ENCODE data around the gene HNRNPF. TPM values are rescaled to one million over a fixed set of nuclear protein-coding genes. Genes with fewer than 3 reads are reported as not detected.

HNRNPF gene
- total and polyA plus RNA-seq, 4 donors = 64.5 to 150 (median 113) TPM

DNA sequence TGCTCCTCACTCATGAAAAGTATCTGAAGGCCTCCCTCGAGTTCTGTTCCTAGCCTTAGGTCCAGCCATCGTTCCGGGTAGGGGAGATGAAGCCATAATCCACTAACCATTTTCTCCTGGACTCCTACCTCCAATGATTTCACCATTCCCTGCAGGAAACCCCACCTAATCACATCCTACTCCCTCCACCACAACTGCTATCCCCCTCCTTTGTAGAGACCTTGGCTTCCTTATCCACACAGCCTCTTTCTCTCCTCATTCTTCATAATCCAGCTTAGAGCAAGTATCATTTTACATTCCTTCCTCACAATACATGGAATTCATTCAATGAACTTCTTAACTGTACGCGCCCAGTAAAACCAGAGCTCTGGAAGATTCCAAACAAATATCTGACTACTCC is 18.7 kb downstream of the HNRNPF start:
- WGBS = 86% methylated on average over 5 of the region's 5 CpGs
- H3K4me1 ChIP-seq (ENCODE audit: control insufficient read depth in 4 of 4, insufficient read depth in 4 of 4, low read length in 3 of 4) = peaks cover 0 to 34% (median 19%) of the 10 kb centered on the region in 4 donors

DNA sequence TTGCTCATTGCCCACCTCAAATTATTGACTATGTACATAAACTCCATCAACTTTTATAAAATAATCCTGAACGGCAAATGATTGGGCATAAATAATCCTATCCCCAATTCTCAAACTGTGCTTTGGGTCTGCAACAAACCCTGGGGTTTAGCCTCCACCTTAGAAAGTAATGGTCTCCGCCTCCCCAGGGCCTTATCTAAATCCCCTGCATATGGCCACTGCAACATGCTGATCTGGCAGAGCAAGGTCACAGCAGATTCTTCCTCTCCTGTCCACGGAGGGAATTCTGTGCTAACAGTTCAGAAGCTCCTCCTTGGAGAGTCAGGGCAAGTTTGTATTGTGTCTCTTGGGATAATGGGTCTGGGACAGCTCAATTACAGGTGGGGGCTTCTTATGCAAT is 19.1 kb downstream of the HNRNPF start:
- Histone ChIP-seq H3K9me3 (ENCODE audit: control insufficient read depth in 4 of 4, low read length in 3 of 4) (no peaks in the 10 kb centered on the region), H3K4me3 (ENCODE audit: low read depth in 1 of 3, low read length in 3 of 3) (no peak overlapping the region), H3K9ac (ENCODE audit: low read depth in 1 of 2, low read length in 2 of 2) (no peak overlapping the region), H3K27me3 (ENCODE audit: control insufficient read depth in 4 of 4, insufficient read depth in 4 of 4, low read length in 3 of 4) (no peaks in the 10 kb centered on the region), H3K36me3 (ENCODE audit: control insufficient read depth in 4 of 4, insufficient read depth in 3 of 4, low read depth in 1 of 4, low read length in 3 of 4) (peaks cover 23 to 79% (median 75%) of the 10 kb centered on the region in 4 donors), H3K27ac (ENCODE audit: low read depth in 1 of 2, low read length in 2 of 2) (no peak overlapping the region), H3K4me1 (ENCODE audit: control insufficient read depth in 4 of 4, insufficient read depth in 4 of 4, low read length in 3 of 4) (peaks cover 0 to 29% (median 15%) of the 10 kb centered on the region in 4 donors)
- WGBS = 65% methylated on average over 3 of the region's 3 CpGs
- no peak for DNase-seq (ENCODE audit: low spot score)
- TF ChIP-seq YY1 (IDR thresholded peaks at IDR 0.05) = no peak
- TF ChIP-seq, protein P1, sequence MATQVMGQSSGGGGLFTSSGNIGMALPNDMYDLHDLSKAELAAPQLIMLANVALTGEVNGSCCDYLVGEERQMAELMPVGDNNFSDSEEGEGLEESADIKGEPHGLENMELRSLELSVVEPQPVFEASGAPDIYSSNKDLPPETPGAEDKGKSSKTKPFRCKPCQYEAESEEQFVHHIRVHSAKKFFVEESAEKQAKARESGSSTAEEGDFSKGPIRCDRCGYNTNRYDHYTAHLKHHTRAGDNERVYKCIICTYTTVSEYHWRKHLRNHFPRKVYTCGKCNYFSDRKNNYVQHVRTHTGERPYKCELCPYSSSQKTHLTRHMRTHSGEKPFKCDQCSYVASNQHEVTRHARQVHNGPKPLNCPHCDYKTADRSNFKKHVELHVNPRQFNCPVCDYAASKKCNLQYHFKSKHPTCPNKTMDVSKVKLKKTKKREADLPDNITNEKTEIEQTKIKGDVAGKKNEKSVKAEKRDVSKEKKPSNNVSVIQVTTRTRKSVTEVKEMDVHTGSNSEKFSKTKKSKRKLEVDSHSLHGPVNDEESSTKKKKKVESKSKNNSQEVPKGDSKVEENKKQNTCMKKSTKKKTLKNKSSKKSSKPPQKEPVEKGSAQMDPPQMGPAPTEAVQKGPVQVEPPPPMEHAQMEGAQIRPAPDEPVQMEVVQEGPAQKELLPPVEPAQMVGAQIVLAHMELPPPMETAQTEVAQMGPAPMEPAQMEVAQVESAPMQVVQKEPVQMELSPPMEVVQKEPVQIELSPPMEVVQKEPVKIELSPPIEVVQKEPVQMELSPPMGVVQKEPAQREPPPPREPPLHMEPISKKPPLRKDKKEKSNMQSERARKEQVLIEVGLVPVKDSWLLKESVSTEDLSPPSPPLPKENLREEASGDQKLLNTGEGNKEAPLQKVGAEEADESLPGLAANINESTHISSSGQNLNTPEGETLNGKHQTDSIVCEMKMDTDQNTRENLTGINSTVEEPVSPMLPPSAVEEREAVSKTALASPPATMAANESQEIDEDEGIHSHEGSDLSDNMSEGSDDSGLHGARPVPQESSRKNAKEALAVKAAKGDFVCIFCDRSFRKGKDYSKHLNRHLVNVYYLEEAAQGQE (IDR thresholded peaks at IDR 0.05) = no peak
- no peak for TF ChIP-seq HNF4A (conservative IDR thresholded peaks at IDR 0.05)
- TF ChIP-seq EGR1 (IDR thresholded peaks at IDR 0.05; ENCODE audit: low read depth in 2 of 2) = no peak
- TF ChIP-seq, protein P2, sequence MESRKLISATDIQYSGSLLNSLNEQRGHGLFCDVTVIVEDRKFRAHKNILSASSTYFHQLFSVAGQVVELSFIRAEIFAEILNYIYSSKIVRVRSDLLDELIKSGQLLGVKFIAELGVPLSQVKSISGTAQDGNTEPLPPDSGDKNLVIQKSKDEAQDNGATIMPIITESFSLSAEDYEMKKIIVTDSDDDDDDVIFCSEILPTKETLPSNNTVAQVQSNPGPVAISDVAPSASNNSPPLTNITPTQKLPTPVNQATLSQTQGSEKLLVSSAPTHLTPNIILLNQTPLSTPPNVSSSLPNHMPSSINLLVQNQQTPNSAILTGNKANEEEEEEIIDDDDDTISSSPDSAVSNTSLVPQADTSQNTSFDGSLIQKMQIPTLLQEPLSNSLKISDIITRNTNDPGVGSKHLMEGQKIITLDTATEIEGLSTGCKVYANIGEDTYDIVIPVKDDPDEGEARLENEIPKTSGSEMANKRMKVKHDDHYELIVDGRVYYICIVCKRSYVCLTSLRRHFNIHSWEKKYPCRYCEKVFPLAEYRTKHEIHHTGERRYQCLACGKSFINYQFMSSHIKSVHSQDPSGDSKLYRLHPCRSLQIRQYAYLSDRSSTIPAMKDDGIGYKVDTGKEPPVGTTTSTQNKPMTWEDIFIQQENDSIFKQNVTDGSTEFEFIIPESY (IDR thresholded peaks at IDR 0.05) = no peak
- TF ChIP-seq RAD21 (IDR thresholded peaks at IDR 0.05) = no peak
- TF ChIP-seq, protein P3, sequence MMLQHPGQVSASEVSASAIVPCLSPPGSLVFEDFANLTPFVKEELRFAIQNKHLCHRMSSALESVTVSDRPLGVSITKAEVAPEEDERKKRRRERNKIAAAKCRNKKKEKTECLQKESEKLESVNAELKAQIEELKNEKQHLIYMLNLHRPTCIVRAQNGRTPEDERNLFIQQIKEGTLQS (IDR thresholded peaks at IDR 0.05) = no peak
- no peak for TF ChIP-seq NR2F2 (IDR thresholded peaks at IDR 0.05)
- no peak for TF ChIP-seq RXRA (IDR thresholded peaks at IDR 0.05)
- TF ChIP-seq SP1 (IDR thresholded peaks at IDR 0.05) = no peak
- TF ChIP-seq GABPA (IDR thresholded peaks at IDR 0.05 in 1 of 2, conservative IDR thresholded peaks at IDR 0.05 in 1 of 2) = no peak
- TF ChIP-seq, protein P4, sequence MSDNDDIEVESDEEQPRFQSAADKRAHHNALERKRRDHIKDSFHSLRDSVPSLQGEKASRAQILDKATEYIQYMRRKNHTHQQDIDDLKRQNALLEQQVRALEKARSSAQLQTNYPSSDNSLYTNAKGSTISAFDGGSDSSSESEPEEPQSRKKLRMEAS (IDR thresholded peaks at IDR 0.05) = no peak
- TF ChIP-seq FOXA1 (IDR thresholded peaks at IDR 0.05) = no peak
- no peak for TF ChIP-seq TAF1 (conservative IDR thresholded peaks at IDR 0.05)

More for the DNA sequence above, 18.7 kb downstream of the HNRNPF start:
- Histone ChIP-seq H3K27ac (ENCODE audit: low read depth in 1 of 2, low read length in 2 of 2) (no peak overlapping the region), H3K36me3 (ENCODE audit: control insufficient read depth in 4 of 4, insufficient read depth in 3 of 4, low read depth in 1 of 4, low read length in 3 of 4) (peaks cover 23 to 78% (median 75%) of the 10 kb centered on the region in 4 donors), H3K4me3 (ENCODE audit: low read depth in 1 of 3, low read length in 3 of 3) (no peak overlapping the region), H3K27me3 (ENCODE audit: control insufficient read depth in 4 of 4, insufficient read depth in 4 of 4, low read length in 3 of 4) (no peaks in the 10 kb centered on the region), H3K9ac (ENCODE audit: low read depth in 1 of 2, low read length in 2 of 2) (no peak overlapping the region), H3K9me3 (ENCODE audit: control insufficient read depth in 4 of 4, low read length in 3 of 4) (no peaks in the 10 kb centered on the region)
- DNase-seq (ENCODE audit: low spot score) = no peak
- TF ChIP-seq, protein P3 (IDR thresholded peaks at IDR 0.05) = no peak
- TF ChIP-seq GABPA (IDR thresholded peaks at IDR 0.05 in 1 of 2, conservative IDR thresholded peaks at IDR 0.05 in 1 of 2) (no peak), RXRA (IDR thresholded peaks at IDR 0.05) (no peak), TAF1 (conservative IDR thresholded peaks at IDR 0.05) (no peak), NR2F2 (IDR thresholded peaks at IDR 0.05) (no peak), FOXA2 (IDR thresholded peaks at IDR 0.05) (no peak), FOXA1 (IDR thresholded peaks at IDR 0.05) (no peak), YY1 (IDR thresholded peaks at IDR 0.05) (no peak), SP1 (IDR thresholded peaks at IDR 0.05) (no peak), HNF4A (conservative IDR thresholded peaks at IDR 0.05) (no peak), HNF4G (IDR thresholded peaks at IDR 0.05) (no peak), EGR1 (IDR thresholded peaks at IDR 0.05; ENCODE audit: low read depth in 2 of 2) (no peak), RAD21 (IDR thresholded peaks at IDR 0.05) (no peak)
- TF ChIP-seq, protein P4 (IDR thresholded peaks at IDR 0.05) = no peak
- TF ChIP-seq, protein P1 (IDR thresholded peaks at IDR 0.05) = no peak
